SU-DHL-6 (cell line): Measurements from ENCODE around the gene SAMD14.

Source experiments
- H2AFZ ChIP-seq: fragments of 200-600 bp; sonication (generic); 2 replicates; pipeline ENCODE4 v1.6.1; 2014; ENCODE audit warnings: low read depth, mild to moderate bottlenecking, moderate library complexity, mixed read lengths, antibody characterized with exemption, low read length; ENCODE audit not compliant: severe bottlenecking
- H3F3A ChIP-seq: fragments of 200-600 bp; shearing (Covaris generic); 2 replicates; pipeline ENCODE4 v1.6.0; 2016; ENCODE audit warnings: antibody characterized with exemption, mild to moderate bottlenecking; ENCODE audit not compliant: insufficient read depth
- H3K27ac ChIP-seq: fragments of 200-600 bp; sonication (generic); 2 replicates; pipeline ENCODE4 v1.5.1; 2016; ENCODE audit warnings: low read depth, mild to moderate bottlenecking, low read length, moderate library complexity, mixed read lengths
- H3K27me3 ChIP-seq: fragments of 200-600 bp; sonication (generic), shearing (Covaris generic); 2 replicates; pipeline ENCODE4 v1.6.0; 2014; ENCODE audit warnings: mild to moderate bottlenecking, low read length
- H3K36me3 ChIP-seq: fragments of 200-600 bp; sonication (generic); 2 replicates; pipeline ENCODE4 v1.6.1; 2014; ENCODE audit warnings: mild to moderate bottlenecking, low read length, mixed read lengths
- H3K4me2 ChIP-seq: fragments of 300-600, 200-600 bp; shearing (Covaris generic), sonication (generic); 2 replicates; pipeline ENCODE4 v1.6.0; 2014; ENCODE audit warnings: low read length, low read depth, mild to moderate bottlenecking; ENCODE audit not compliant: poor library complexity, severe bottlenecking
- H3K4me3 ChIP-seq: fragments of 200-600 bp; sonication (generic); 2 replicates; pipeline ENCODE4 v1.5.1; 2014; ENCODE audit warnings: antibody characterized with exemption, low read length, mild to moderate bottlenecking, mixed read lengths; ENCODE audit not compliant: insufficient read depth, poor library complexity, severe bottlenecking
- H3K79me2 ChIP-seq: fragments of 200-600 bp; sonication (generic); 2 replicates; pipeline ENCODE4 v1.6.1; 2014; ENCODE audit warnings: mild to moderate bottlenecking, low read length, moderate library complexity; ENCODE audit not compliant: insufficient read depth
- H3K9ac ChIP-seq: fragments of 200-600 bp; sonication (generic); 2 replicates; pipeline ENCODE4 v1.7.0; 2014; ENCODE audit warnings: mild to moderate bottlenecking, low read length
- H3K9me2 ChIP-seq: fragments of 200-600 bp; sonication (generic); replicated peaks from 2 replicates; pipeline ENCODE4 v1.6.1; 2014; ENCODE audit warnings: low read length; ENCODE audit not compliant: insufficient read depth
- H3K9me3 ChIP-seq: fragments of 200-600 bp; sonication (generic); 2 replicates; pipeline ENCODE4 v1.6.1; 2014; ENCODE audit warnings: low read length, mixed read lengths; ENCODE audit not compliant: insufficient read depth
- H4K20me1 ChIP-seq: fragments of 200-600 bp; sonication (generic); 2 replicates; pipeline ENCODE4 v1.6.1; 2014; ENCODE audit warnings: low read depth, mild to moderate bottlenecking, antibody characterized with exemption, low read length, moderate library complexity, mixed read lengths
- CTCF ChIP-seq: fragments of 200-600 bp; sonication (generic); IDR thresholded peaks from one replicate; pipeline ENCODE4 v1.5.1; 2017; ENCODE audit warnings: antibody characterized with exemption, mild to moderate bottlenecking, low read length, moderate library complexity; ENCODE audit not compliant: insufficient read depth, poor library complexity, severe bottlenecking
- EZH2phosphoT487 ChIP-seq: fragments of 200-600 bp; sonication (generic), shearing (Covaris generic); conservative IDR thresholded peaks from 2 replicates; pipeline ENCODE4 v1.6.1; 2018; ENCODE audit warnings: mild to moderate bottlenecking, antibody characterized with exemption, low read length, moderate library complexity, mixed read lengths

Gene SAMD14

GRCh38 chr17:50127697-50128361 lies 2.1 kb downstream of the SAMD14 start:
- H3K4me3 ChIP-seq = no peak overlapping the region

GRCh38 chr17:50125420-50125997 lies 4.5 kb downstream of the SAMD14 start:
- no peaks in the 10 kb centered on the region for H3K36me3 ChIP-seq

More at GRCh38 chr17:50127697-50128361, 2.1 kb downstream of the SAMD14 start:
- H3K36me3 ChIP-seq = no peaks in the 10 kb centered on the region
- no peaks in the 10 kb centered on the region for H4K20me1 ChIP-seq
- no peak overlapping the region for H2AFZ ChIP-seq
- H3K27me3 ChIP-seq = no peaks in the 10 kb centered on the region
- H3K9ac ChIP-seq = no peak overlapping the region
- no peaks in the 10 kb centered on the region for H3K79me2 ChIP-seq
- no peaks in the 10 kb centered on the region for H3K9me3 ChIP-seq
- no peak overlapping the region for H3K27ac ChIP-seq
- H3K9me2 ChIP-seq = no peaks in the 10 kb centered on the region
- no peaks in the 10 kb centered on the region for H3F3A ChIP-seq
- H3K4me2 ChIP-seq = no peak overlapping the region
- no peak for TF ChIP-seq EZH2phosphoT487
- TF ChIP-seq CTCF = no peak

GRCh38 chr17:50123649-50124349 lies 6.2 kb downstream of the SAMD14 start:
- H2AFZ ChIP-seq = no peak overlapping the region

More at GRCh38 chr17:50125420-50125997, 4.5 kb downstream of the SAMD14 start:
- no peak overlapping the region for H3K9ac ChIP-seq
- no peak for TF ChIP-seq EZH2phosphoT487
- no peak for TF ChIP-seq CTCF
- H3K27ac ChIP-seq = no peak overlapping the region
- no peak overlapping the region for H3K4me2 ChIP-seq
- no peaks in the 10 kb centered on the region for H3K79me2 ChIP-seq
- no peaks in the 10 kb centered on the region for H3K27me3 ChIP-seq
- H3K9me3 ChIP-seq = no peaks in the 10 kb centered on the region
- H3K4me3 ChIP-seq = no peak overlapping the region
- no peak overlapping the region for H2AFZ ChIP-seq
- H4K20me1 ChIP-seq = no peaks in the 10 kb centered on the region
- no peaks in the 10 kb centered on the region for H3F3A ChIP-seq
- no peaks in the 10 kb centered on the region for H3K9me2 ChIP-seq

More at GRCh38 chr17:50123649-50124349, 6.2 kb downstream of the SAMD14 start:
- H3K36me3 ChIP-seq = no peaks in the 10 kb centered on the region
- no peaks in the 10 kb centered on the region for H3F3A ChIP-seq
- H3K4me3 ChIP-seq = no peak overlapping the region
- H3K79me2 ChIP-seq = no peaks in the 10 kb centered on the region
- H3K27ac ChIP-seq = no peak overlapping the region
- TF ChIP-seq EZH2phosphoT487 (no peak), CTCF (no peak)
- no peaks in the 10 kb centered on the region for H4K20me1 ChIP-seq
- no peaks in the 10 kb centered on the region for H3K9me2 ChIP-seq
- no peaks in the 10 kb centered on the region for H3K9me3 ChIP-seq
- no peaks in the 10 kb centered on the region for H3K27me3 ChIP-seq
- no peak overlapping the region for H3K9ac ChIP-seq
- no peak overlapping the region for H3K4me2 ChIP-seq
